Right lung (tissue), 5 donors: Measurements from ENCODE around the gene GRM1. TPM values are rescaled to one million over a fixed set of nuclear protein-coding genes. Genes with fewer than 3 reads are reported as not detected.
"Not testable (repeated sequence)": the region's sequence is repeated elsewhere in the genome, so short reads cannot be mapped to it uniquely, and the experiment has no call there.

Source experiments
- DNase-seq, 2 donors: peaks; one replicate each; pipeline ENCODE4 v3.0.0-alpha.2; 2013
- polyA plus RNA-seq, 5 donors: library from polyadenylated mRNA; unstranded; fragments of 120-200 nt; gene quantifications; one replicate each; pipeline versions ENCODE4 v1.2.1 to v1.2.3, GENCODE V29; 2013; ENCODE audit warnings: inconsistent platforms in 1 of 5, low replicate concordance in 1 of 5; ENCODE audit not compliant: insufficient read length in 5 of 5, insufficient read depth in 1 of 5

GRM1 gene
- polyA plus RNA-seq, 5 donors: 0.04 to 0.09 (median 0.05) TPM

- no peak for DNase-seq
Observed at GRCh38 chr6:146191166-146191565, 162.3 kb downstream of the GRM1 start.

- DNase-seq: no peak
Observed at GRCh38 chr6:146191612-146192011, 162.8 kb downstream of the GRM1 start.

- DNase-seq: no peak
Observed at GRCh38 chr6:146194434-146194833, 165.6 kb downstream of the GRM1 start.

DNA sequence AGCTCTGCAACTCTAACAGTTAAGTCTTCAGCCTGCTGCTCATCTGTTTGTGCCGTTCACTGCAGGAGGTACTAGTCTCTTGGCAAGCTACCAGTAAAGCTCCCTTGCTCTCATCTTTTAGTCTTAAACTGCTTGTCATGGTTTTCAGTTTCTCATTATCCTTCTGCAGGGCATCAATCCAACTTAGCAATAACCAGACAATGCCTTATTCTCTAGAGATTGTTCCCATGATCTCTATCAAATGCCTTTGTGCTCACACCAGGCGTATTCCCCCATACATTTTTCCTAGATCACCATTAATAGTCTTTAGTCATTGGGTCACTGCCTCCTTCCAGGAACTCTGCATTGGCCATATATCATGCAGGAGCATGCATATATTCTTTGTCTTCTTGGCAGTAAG, 171.3 kb downstream of the GRM1 start:
- no peak for DNase-seq

GRCh38 chr6:146202570-146202969, 173.7 kb downstream of the GRM1 start:
- no peak for DNase-seq

- no peak for DNase-seq
Observed at GRCh38 chr6:146209942-146210341, 181.1 kb downstream of the GRM1 start.

GRCh38 chr6:146210406-146211083, 181.7 kb downstream of the GRM1 start:
- no peak for DNase-seq

- no peak for DNase-seq
Observed at GRCh38 chr6:146211646-146212045, 182.8 kb downstream of the GRM1 start.

- no peak for DNase-seq
Observed at GRCh38 chr6:146212781-146213180, 183.9 kb downstream of the GRM1 start.

- no peak for DNase-seq
Observed at GRCh38 chr6:146219101-146219500, 190.2 kb downstream of the GRM1 start.

DNA sequence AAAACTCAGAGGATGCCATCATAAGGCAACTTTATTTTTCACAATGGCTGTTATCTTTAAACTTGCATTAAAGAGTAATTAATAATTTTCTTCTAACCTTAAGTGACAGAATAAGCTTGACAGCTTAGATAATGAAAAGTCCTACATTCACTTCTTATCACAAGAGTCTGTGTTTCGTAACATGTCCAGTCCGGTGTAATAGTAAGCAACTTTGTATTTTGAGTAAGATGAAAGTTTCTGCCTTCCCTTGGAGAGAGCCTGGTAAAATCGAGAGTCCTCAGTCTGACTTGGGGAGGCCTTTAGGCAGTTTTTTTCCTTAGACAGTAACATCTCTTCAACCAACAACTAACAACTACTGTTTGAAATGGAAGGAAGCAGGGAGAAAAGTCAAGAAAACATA, 195.6 kb downstream of the GRM1 start:
- DNase-seq: no peak

DNA sequence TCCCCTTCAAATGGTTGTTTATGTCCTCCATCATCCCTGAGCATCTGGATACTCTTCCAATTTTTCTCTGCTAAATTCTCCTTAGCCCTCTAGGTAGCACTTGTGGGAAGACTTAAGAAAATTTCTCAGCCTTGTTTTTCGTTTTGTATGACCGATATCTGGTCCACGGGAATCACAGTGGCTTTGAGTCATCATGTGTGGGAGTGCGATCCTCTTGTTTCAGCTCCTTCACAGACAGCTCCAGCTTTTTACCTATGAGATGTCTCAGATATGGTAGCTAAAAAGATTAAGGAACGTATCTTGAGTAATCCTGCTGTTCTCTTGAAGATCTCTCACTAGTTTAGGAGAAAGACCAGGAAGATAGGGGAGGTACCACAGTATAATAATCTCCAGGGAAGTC, 196.1 kb downstream of the GRM1 start:
- no peak for DNase-seq

DNA sequence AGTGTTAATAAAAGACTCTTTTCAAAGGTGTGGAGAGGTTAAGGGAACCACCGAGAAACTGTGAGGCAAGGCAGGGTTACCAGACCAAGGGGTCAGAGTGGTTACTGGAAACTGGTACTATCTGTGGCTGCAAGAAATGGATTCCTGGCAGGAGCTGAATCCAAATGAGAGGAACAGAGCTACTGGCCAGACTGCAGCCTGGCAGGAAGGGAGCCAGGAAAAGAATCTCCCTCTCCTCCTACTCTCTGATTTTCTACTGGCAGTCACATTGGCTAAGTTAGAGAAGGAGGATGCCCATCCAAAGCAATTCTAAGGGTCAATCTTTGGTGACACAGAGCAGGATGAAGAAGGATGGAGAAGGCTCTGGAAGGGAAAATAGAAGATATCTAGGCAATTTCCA, 211.5 kb downstream of the GRM1 start:
- no peak for DNase-seq

- DNase-seq: no peak
Observed at GRCh38 chr6:146240807-146241206, 211.9 kb downstream of the GRM1 start.

GRCh38 chr6:146243646-146244045, 214.8 kb downstream of the GRM1 start:
- DNase-seq: not testable (repeated sequence)

- no peak for DNase-seq
Observed at GRCh38 chr6:146244630-146245143, 215.8 kb downstream of the GRM1 start.

DNA sequence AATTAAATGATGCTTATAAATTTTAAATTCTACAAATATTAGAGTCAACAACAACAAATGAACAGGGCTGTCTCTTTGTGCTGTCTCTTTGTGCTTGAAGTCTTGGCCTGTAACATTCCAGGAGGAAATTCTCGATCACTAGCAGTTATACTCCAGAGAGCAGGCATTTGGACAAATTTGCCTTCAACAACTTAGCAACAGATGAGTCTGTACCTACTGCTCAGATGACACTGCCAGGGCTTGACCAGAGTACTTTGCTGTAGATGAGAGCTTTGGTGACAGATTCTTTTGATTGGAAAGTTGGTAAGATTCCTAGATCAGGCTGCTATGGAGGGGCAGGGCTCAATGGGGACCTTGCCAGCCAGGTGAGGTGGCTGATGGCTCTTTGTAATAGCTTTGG, 217.2 kb downstream of the GRM1 start:
- no peak for DNase-seq

- no peak for DNase-seq
Observed at GRCh38 chr6:146253691-146254090, 224.8 kb downstream of the GRM1 start.

DNA sequence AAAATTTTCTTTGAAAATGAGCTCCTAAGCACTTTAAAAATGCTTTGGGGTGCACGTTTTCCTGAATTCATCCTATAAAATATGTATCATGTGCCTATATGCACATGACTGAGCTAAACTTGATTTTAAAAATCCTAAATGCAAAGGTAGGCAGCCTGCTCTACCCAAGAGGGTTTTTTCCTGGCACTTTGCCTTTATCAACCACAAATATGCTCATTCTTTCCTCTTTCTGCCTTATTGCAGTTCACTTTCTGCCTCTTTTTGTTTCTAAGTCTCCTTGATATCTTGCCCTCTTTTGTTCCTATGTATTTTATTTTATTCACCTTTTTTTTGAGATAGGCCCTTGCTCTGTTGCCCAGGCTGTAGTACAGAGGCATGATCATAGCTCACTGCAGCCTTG, 229.3 kb downstream of the GRM1 start:
- DNase-seq: no peak

DNA sequence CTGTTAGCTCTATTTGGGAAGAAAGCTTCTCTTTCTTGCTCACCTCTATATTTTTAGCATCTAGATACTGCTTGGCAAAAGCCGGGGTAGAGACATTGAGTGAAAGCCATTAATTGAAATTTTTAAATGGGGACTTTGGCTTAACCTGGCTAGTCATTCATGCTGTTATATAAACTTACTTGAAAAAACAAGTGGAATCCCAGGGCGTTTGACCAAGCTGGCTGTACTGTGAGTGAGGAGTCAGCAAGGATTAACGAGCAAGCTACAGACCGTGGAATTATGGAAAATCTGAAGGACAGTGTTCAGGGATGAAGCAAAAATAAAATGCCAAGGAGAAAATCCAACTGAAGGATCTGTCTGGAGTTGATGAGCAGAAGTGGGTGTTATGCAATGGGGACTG, 232.0 kb downstream of the GRM1 start:
- no peak for DNase-seq

- DNase-seq: no peak
Observed at GRCh38 chr6:146265056-146265455, 236.2 kb downstream of the GRM1 start.

DNA sequence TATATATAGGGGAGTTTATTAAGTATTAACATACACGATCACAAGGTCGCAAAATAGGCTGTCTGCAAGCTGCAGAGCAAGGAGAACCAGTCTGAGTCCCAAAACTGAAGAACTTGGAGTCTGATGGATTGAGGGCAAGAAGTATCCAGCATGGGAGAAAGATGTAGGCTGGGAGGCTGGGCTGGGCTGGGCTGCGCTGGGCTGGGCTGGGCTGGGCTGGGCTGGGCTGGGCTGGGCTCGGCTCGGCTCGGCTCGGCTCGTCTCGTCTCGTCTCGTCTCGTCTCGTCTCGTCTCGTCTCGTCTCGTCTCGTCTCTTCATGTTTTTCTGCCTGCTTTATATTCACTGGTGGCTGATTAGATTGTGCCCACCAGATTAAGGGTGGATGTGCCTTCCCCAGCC, 238.6 kb downstream of the GRM1 start:
- DNase-seq: no peak

GRCh38 chr6:146267946-146268345, 239.1 kb downstream of the GRM1 start:
- no peak for DNase-seq

- no peak for DNase-seq
Observed at GRCh38 chr6:146269482-146269881, 240.6 kb downstream of the GRM1 start.
